GM08714 (cell line): ENCODE results near the gene AMOT.

ENCODE experiments used
- H3K4me3 ChIP-seq: fragments of 200-500 bp; sonication (Bioruptor generic); 2 replicates; pipeline ENCODE4 v1.5.1; 2014; ENCODE audit warnings: mild to moderate bottlenecking, low read length, inconsistent platforms
- ZNF274 ChIP-seq: IDR thresholded peaks from 2 replicates; pipeline ENCODE4 v1.6.1; 2012; ENCODE audit warnings: mild to moderate bottlenecking, low read depth, low read length

AMOT gene

GRCh38 chrX:112800971-112801775 lies 39.5 kb downstream of the AMOT start:
- no peak overlapping the region for H3K4me3 ChIP-seq
- TF ChIP-seq ZNF274: no peak

DNA sequence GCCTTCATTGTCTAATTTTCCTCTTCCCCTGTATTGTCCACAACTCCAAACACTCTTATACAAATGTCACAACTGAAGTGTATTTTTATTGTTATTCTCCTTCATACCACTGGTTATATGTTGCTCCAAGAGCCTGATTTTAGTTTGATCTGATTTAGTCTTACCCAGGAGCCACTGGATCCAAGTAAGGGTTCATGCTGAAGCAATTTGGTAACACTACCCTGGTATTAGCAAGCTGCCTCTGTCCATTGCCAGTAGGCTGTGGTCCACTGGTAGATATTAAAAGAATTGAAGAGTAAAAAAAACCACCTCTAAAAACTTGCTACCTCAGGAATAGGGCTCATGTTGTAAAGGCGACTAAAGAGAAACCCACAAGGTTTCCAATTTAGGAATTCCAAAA lies 41.2 kb downstream of the AMOT start:
- no peak for TF ChIP-seq ZNF274

DNA sequence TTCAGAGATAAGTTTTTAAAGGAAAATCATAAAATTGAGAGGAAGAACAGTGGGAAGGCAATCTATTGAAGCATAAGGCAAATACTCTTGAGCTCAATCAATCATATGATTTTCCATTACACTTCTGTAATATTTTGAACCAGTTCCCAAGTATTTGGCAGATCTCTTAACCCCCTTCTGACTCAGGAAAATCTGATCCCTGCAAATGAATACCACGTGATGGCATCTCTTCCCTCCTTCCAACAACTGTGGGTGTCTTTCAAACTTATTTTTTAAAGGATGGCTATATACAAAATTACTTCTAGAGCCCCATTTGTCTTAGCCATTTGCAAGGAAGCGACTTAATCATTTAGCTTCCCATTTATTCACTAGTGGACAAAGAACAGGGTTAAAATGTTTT lies 41.9 kb downstream of the AMOT start:
- H3K4me3 ChIP-seq: no peak overlapping the region
- no peak for TF ChIP-seq ZNF274

More for the DNA sequence above, 41.2 kb downstream of the AMOT start:
- H3K4me3 ChIP-seq: no peak overlapping the region

DNA sequence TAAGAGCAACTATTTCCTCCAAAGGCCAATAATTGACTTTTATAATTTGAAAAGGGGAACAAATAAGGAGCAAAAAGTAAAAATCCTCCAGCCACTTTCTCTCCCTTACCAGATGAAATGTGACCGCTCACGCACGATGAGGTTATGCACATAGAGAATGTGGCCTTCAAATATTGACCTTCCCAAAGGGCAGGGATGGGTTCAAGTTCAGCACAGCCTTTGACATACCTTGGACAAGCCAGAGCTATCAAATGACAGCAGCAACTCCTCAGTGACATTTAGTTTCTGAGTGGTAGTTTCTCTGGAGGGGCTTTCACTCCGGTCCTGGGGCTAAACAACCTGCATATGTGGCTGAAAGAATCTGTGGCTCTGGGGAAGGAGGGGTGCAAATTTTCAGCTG lies 50.7 kb downstream of the AMOT start:
- TF ChIP-seq ZNF274: no peak
- H3K4me3 ChIP-seq: no peak overlapping the region

GRCh38 chrX:112786076-112786475 lies 54.6 kb downstream of the AMOT start:
- no peak overlapping the region for H3K4me3 ChIP-seq

GRCh38 chrX:112785344-112785743 lies 55.3 kb downstream of the AMOT start:
- TF ChIP-seq ZNF274: no peak
- H3K4me3 ChIP-seq: no peak overlapping the region

More at GRCh38 chrX:112786076-112786475, 54.6 kb downstream of the AMOT start:
- TF ChIP-seq ZNF274: no peak

- no peak overlapping the region for H3K4me3 ChIP-seq
- TF ChIP-seq ZNF274: no peak
Observed at GRCh38 chrX:112784692-112785091, 55.9 kb downstream of the AMOT start.

GRCh38 chrX:112779139-112779538 lies 61.5 kb downstream of the AMOT start:
- H3K4me3 ChIP-seq: no peak overlapping the region
- no peak for TF ChIP-seq ZNF274

DNA sequence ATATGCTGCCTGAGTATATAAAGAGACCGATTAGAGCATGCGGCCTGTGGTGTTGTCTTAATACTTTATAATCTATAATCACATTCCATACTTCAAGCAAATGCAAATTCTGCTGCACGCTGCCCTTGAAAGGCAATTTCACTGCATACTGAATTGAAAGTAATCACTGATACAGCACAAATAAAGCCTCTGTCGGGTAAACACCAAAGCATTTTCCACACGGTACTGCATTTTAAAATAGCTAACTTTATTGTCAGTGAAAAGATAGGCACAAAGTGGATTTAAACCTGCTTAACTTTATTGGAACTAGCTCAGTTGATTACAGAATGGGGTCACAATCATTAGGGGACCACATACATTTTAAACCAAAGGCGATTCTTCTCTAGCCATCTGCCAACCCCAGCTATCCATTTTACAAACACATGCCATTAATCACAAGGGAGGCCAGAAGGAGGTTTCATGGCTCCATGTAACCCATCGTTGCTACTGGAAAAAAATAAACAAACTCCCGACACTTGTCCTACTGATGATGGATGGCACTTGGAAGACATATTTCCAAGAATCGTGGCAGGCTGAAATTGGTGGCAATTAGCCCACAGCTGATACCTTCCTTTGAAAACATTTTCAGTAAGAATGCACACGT lies 65.9 kb downstream of the AMOT start:
- H3K4me3 ChIP-seq: no peak overlapping the region
- TF ChIP-seq ZNF274: no peak

DNA sequence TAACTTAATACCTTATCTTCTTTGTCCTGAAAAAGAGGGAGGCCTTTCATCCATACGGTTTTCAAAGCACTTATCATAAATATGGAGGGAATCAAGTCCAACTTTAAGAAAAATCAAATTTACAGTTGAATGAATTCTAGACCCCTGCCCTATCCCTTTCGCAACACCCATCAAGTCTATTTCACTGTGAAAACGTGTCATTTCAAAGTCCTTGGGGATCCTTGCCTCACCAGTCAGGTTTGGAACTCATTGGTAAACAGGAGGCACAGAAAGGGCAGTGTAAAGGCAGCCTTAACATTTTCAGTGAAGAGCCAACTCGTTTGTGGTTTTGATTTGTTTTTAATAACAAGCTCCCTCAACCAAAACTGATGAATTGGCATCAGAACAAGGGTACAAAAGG lies 66.5 kb downstream of the AMOT start:
- no peak overlapping the region for H3K4me3 ChIP-seq
- no peak for TF ChIP-seq ZNF274

- no peak for TF ChIP-seq ZNF274
- no peak overlapping the region for H3K4me3 ChIP-seq
Observed at GRCh38 chrX:112769034-112769433, 71.6 kb downstream of the AMOT start.

DNA sequence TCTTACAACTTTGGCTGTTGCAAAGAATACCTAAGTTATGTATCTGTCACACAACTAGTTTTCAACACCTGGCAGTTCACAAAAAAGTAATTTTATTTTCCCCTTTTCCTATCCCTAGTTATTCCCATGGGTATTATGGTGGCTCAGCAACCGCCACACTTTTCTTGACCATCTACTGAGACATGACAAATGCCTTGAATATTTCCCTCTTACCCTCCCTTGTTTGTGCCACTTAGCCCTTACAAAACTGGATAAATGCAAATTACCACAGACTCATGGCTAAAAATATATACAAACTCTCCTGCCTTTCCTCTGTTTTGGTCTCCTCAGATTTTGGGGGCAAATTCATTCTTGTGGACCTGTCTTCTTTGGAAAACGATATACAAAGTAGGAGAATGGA lies 72.1 kb downstream of the AMOT start:
- no peak for TF ChIP-seq ZNF274

GRCh38 chrX:112766774-112767173 lies 73.9 kb downstream of the AMOT start:
- TF ChIP-seq ZNF274: no peak
- H3K4me3 ChIP-seq: no peak overlapping the region

More for the DNA sequence above, 72.1 kb downstream of the AMOT start:
- no peak overlapping the region for H3K4me3 ChIP-seq

- TF ChIP-seq ZNF274: no peak
- peak overlapping the region; percentile 46; the same call in 1 of the 2 replicates for H3K4me3 ChIP-seq
Observed at GRCh38 chrX:112761242-112762207, 79.1 kb downstream of the AMOT start.
